AG09309 (cell line): ENCODE measurements around the gene LINC00237.

Experiments
- DNase-seq: peaks from one replicate; pipeline ENCODE4 v3.0.0-alpha.2; 2010; ENCODE audit warnings: low read depth
- H3K4me3 ChIP-seq: 2 replicates; pipeline ENCODE4 v1.5.1; 2011; ENCODE audit warnings: mild to moderate bottlenecking, low read depth, low read length, moderate library complexity; ENCODE audit not compliant: control insufficient read depth
- CTCF ChIP-seq: IDR thresholded peaks from 2 replicates; pipeline ENCODE4 v1.5.1; 2011; ENCODE audit warnings: mild to moderate bottlenecking, low read depth, low read length, inconsistent platforms; ENCODE audit not compliant: insufficient read depth, control insufficient read depth; ENCODE audit errors: missing control alignments

Gene LINC00237

GRCh38 chr20:21126581-21126870, 20.4 kb upstream of the LINC00237 start:
- DNase-seq: no peak

GRCh38 chr20:21125849-21126580, 19.9 kb upstream of the LINC00237 start, which contains the start of gene KIZ:
KIZ (plus strand) TSS chr20:21126082; CDS start chr20:21126116, 34 bp downstream.
- peak; percentile 71 for DNase-seq
- TF ChIP-seq CTCF: no peak
- peak within 1 kb of the TSS; percentile 95 for H3K4me3 ChIP-seq

More at GRCh38 chr20:21126581-21126870, 20.4 kb upstream of the LINC00237 start:
- peak overlapping the region; percentile 95 for H3K4me3 ChIP-seq
- TF ChIP-seq CTCF: no peak

- no peak for DNase-seq
Observed at GRCh38 chr20:21125072-21125848, 19.1 kb upstream of the LINC00237 start.

GRCh38 chr20:21124190-21124589, 18.0 kb upstream of the LINC00237 start:
- no peak overlapping the region for H3K4me3 ChIP-seq
- no peak for TF ChIP-seq CTCF
- no peak for DNase-seq

More at GRCh38 chr20:21125072-21125848, 19.1 kb upstream of the LINC00237 start:
- TF ChIP-seq CTCF: peak; percentile 25
- peak overlapping the region; percentile 58 for H3K4me3 ChIP-seq

GRCh38 chr20:21118782-21119181, 12.6 kb upstream of the LINC00237 start:
- no peak for TF ChIP-seq CTCF

GRCh38 chr20:21118138-21118537, 12.0 kb upstream of the LINC00237 start:
- DNase-seq: no peak
- no peak overlapping the region for H3K4me3 ChIP-seq
- no peak for TF ChIP-seq CTCF

More at GRCh38 chr20:21118782-21119181, 12.6 kb upstream of the LINC00237 start:
- no peak overlapping the region for H3K4me3 ChIP-seq
- DNase-seq: no peak
